A673 (cell line): Measurements from ENCODE around the gene GIMD1. TPM values are rescaled to one million over a fixed set of nuclear protein-coding genes. Genes with fewer than 3 reads are reported as not detected.
"Not testable (repeated sequence)": the region's sequence is repeated elsewhere in the genome, so short reads cannot be mapped to it uniquely, and the experiment has no call there.

Source experiments
- BruUV-seq: library from RNA; stranded (reverse); fragments of 400-500 nt; replicated peaks from 2 replicates; lab custom pipeline; 2021; lab: Mats Ljungman, UMichigan
- CTCF ChIA-PET: fragments of 300-600 bp; sonication (Branson Sonifier 250); formaldehyde crosslinking; loops from one replicate; lab custom pipeline; 2022; ENCODE audit warnings: antibody characterized with exemption; lab: Charles Lee
- POLR2A ChIA-PET: fragments of 300-600 bp; sonication (Branson Sonifier 250); formaldehyde crosslinking; loops from one replicate; lab custom pipeline; 2022; ENCODE audit warnings: antibody characterized with exemption; ENCODE audit not compliant: low non-redundant PET; lab: Charles Lee
- DNase-seq: peaks from one replicate; pipeline ENCODE4 v3.0.0-alpha.2; 2015; ENCODE audit warnings: low spot score
- H3K27ac ChIP-seq: fragments of 200-600 bp; sonication (generic); 2 replicates; pipeline ENCODE4 v1.5.1; 2016; ENCODE audit warnings: mixed run types, low read depth, mild to moderate bottlenecking, mixed read lengths, antibody characterized with exemption, low read length; ENCODE audit not compliant: poor library complexity, severe bottlenecking
- H3K27me3 ChIP-seq: fragments of 200-600 bp; sonication (generic); replicated peaks from 2 replicates; pipeline ENCODE4 v1.6.1; 2017; ENCODE audit warnings: mixed run types, low read depth, mild to moderate bottlenecking, mixed read lengths, antibody characterized with exemption, low read length; ENCODE audit not compliant: insufficient read depth, poor library complexity
- H3K36me3 ChIP-seq: fragments of 200-600 bp; sonication (generic); 2 replicates; pipeline ENCODE4 v1.6.1; 2016; ENCODE audit warnings: mixed run types, mild to moderate bottlenecking, mixed read lengths, antibody characterized with exemption, low read length; ENCODE audit not compliant: insufficient read depth, poor library complexity, severe bottlenecking
- H3K4me1 ChIP-seq: fragments of 200-600 bp; sonication (generic); 2 replicates; pipeline ENCODE4 v1.6.1; 2017; ENCODE audit warnings: mixed run types, mild to moderate bottlenecking, mixed read lengths, antibody characterized with exemption, low read length; ENCODE audit not compliant: insufficient read depth, poor library complexity, severe bottlenecking
- H3K4me3 ChIP-seq: fragments of 200-600 bp; sonication (generic); 2 replicates; pipeline ENCODE4 v1.5.1; 2016; ENCODE audit warnings: low read depth, mixed run types, mild to moderate bottlenecking, mixed read lengths, low read length; ENCODE audit not compliant: poor library complexity, severe bottlenecking
- H3K9me3 ChIP-seq: fragments of 200-600 bp; sonication (generic); 2 replicates; pipeline ENCODE4 v1.6.1; 2016; ENCODE audit warnings: mixed run types, low read depth, mild to moderate bottlenecking, mixed read lengths, antibody characterized with exemption, low read length; ENCODE audit not compliant: poor library complexity, severe bottlenecking
- CTCF ChIP-seq: fragments of 300-800, 200-600 bp; sonication (generic); conservative IDR thresholded peaks from 2 replicates; pipeline ENCODE4 v1.5.1; 2017; ENCODE audit warnings: low read depth, mild to moderate bottlenecking, antibody characterized with exemption, low read length, moderate library complexity, mixed read lengths
- EZH2 ChIP-seq: fragments of 200-600 bp; sonication (generic); IDR thresholded peaks from 2 replicates; pipeline ENCODE4 v1.6.1; 2017; ENCODE audit warnings: borderline replicate concordance, low read depth, mild to moderate bottlenecking, mixed read lengths, antibody characterized with exemption, low read length; ENCODE audit not compliant: poor library complexity, severe bottlenecking
- intact Hi-C: fragments of 100-400 bp; cut with micrococcal nuclease; formaldehyde crosslinking; loops from one replicate; pipeline ENCODE4 v1.10.0; 2022; ENCODE audit not compliant: unreplicated experiment
- total RNA-seq: library from RNA; stranded (reverse); gene quantifications from 2 replicates; pipeline ENCODE4 v1.2.3, GENCODE V29; 2021

The GIMD1 gene
- total RNA-seq, 1 experiment from 2014 or later, result not detected

DNA sequence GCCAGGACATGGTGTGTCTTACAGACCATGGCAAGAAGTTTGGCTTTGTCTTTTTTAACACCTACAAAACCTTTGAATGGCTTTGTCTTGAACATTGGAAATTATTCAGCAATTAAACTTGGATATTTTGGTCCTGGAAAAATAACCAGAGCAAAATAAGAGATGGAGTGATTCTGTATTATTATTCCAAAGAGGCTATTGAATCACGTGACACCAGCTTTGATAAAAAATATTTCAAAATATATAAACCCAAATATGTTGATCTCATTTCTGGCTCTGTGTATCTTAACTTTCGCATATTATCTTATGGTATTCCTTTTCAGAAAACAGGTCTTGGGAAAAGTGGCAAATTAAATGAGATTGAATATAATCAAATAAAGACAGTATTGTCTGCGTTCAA is 32.6 kb upstream of the GIMD1 start:
- TF ChIP-seq EZH2 (no peak), CTCF (no peak)
- POLR2A ChIA-PET, result no interaction called here
- intact Hi-C loops, result no loop called here
- Histone ChIP-seq H3K4me1 (no peaks in the 10 kb centered on the region), H3K36me3 (no peaks in the 10 kb centered on the region), H3K9me3 (peaks cover 5% of the 10 kb centered on the region), H3K27me3 (no peaks in the 10 kb centered on the region), H3K27ac (no peak overlapping the region), H3K4me3 (no peak overlapping the region)
- DNase-seq, result no peak
- CTCF ChIA-PET, result no interaction called here
- BruUV-seq, result no TSS peak

GRCh38 chr4:106398898-106399297 is 30.3 kb upstream of the GIMD1 start:
- H3K4me3 ChIP-seq, CTCF ChIA-PET, H3K27me3 ChIP-seq, H3K27ac ChIP-seq, intact Hi-C loops, POLR2A ChIA-PET, H3K4me1 ChIP-seq, H3K36me3 ChIP-seq, DNase-seq, BruUV-seq: not testable (repeated sequence)
- H3K9me3 ChIP-seq, result peaks cover 14% of the 10 kb centered on the region

GRCh38 chr4:106395582-106395981 is 27.0 kb upstream of the GIMD1 start:
- H3K9me3 ChIP-seq, result peaks cover 14% of the 10 kb centered on the region
- POLR2A ChIA-PET, result no interaction called here
- no peak overlapping the region for H3K27ac ChIP-seq
- no peak for DNase-seq
- BruUV-seq, result no TSS peak
- no peak overlapping the region for H3K4me3 ChIP-seq
- CTCF ChIA-PET, result no interaction called here
- TF ChIP-seq EZH2 (no peak), CTCF (no peak)
- H3K27me3 ChIP-seq, result no peaks in the 10 kb centered on the region
- H3K4me1 ChIP-seq, result no peaks in the 10 kb centered on the region
- H3K36me3 ChIP-seq, result no peaks in the 10 kb centered on the region
- intact Hi-C loops, result no loop called here

DNA sequence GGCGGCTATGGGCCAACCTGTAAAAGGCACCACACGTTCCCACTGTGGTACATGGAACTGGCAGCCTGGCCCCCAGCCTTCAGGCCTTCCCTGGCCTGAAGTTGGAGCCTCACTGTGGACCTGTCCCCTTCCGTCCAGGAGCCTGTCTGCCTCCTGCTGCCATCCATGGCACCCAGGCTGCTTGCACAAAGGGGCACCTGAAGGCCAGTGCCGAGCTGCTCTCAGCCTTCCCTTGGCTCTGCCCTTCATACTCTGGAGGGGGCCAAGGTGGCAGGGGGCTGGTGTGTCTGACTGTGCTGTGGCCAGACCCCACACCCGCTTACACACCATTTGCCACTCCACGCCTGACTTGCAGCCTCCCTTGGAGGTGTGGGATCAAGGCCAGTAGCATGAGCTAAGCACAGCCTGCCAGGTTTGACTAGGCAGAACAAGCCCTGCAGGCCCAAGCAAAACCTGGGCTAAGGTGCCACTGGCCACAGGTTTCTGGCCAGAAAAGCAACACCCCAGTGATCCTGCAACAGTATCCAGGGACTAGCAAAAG is 17.3 kb upstream of the GIMD1 start:
- Histone ChIP-seq H3K36me3 (no peaks in the 10 kb centered on the region), H3K27ac (no peak overlapping the region), H3K9me3 (no peaks in the 10 kb centered on the region), H3K27me3 (no peaks in the 10 kb centered on the region), H3K4me3 (no peak overlapping the region), H3K4me1 (no peaks in the 10 kb centered on the region)
- CTCF ChIA-PET, result no interaction called here
- TF ChIP-seq CTCF, result no peak
- TF ChIP-seq EZH2, result no peak
- DNase-seq, result no peak
- BruUV-seq, result no TSS peak
- intact Hi-C loops, result no loop called here
- POLR2A ChIA-PET, result no interaction called here
